ENCODE measurements around the gene ZNF48.

ZNF48 gene

GRCh38 chr16:30407804-30408534 is 12.7 kb downstream of the ZNF48 start:
- no peak for DNase-seq

- DNase-seq = peak; percentile 94
Observed at GRCh38 chr16:30409125-30410060, 14.2 kb downstream of the ZNF48 start.

GRCh38 chr16:30413112-30413806 is 18.0 kb downstream of the ZNF48 start:
- DNase-seq = no peak

GRCh38 chr16:30414159-30414558 is 18.9 kb downstream of the ZNF48 start:
- DNase-seq = no peak

- no peak for DNase-seq
Observed at GRCh38 chr16:30416047-30416603, 20.9 kb downstream of the ZNF48 start.

GRCh38 chr16:30416624-30417528 is 21.7 kb downstream of the ZNF48 start:
- DNase-seq = no peak

GRCh38 chr16:30417529-30418349 is 22.5 kb downstream of the ZNF48 start:
- DNase-seq = peak; percentile 91

GRCh38 chr16:30418350-30419181 is 23.3 kb downstream of the ZNF48 start:
- DNase-seq = no peak

- no peak for DNase-seq
Observed at GRCh38 chr16:30421010-30421409, 25.8 kb downstream of the ZNF48 start.

GRCh38 chr16:30428055-30428454 is 32.8 kb downstream of the ZNF48 start:
- DNase-seq = no peak

- DNase-seq = no peak
Observed at GRCh38 chr16:30429418-30429677, 34.1 kb downstream of the ZNF48 start.

- peak; percentile 99 for DNase-seq
Observed at GRCh38 chr16:30429678-30430427, 34.6 kb downstream of the ZNF48 start, which contains the start of gene DCTPP1. Gene DCTPP1, minus strand, starts transcription at chr16:30430030. Its CDS starts 50 bp downstream, at chr16:30429980.

- no peak for DNase-seq
Observed at GRCh38 chr16:30430428-30430970, 35.3 kb downstream of the ZNF48 start.

GRCh38 chr16:30434852-30435251 is 39.6 kb downstream of the ZNF48 start:
- DNase-seq = no peak

GRCh38 chr16:30437511-30438046 is 42.4 kb downstream of the ZNF48 start:
- no peak for DNase-seq

GRCh38 chr16:30438835-30439234 is 43.6 kb downstream of the ZNF48 start:
- DNase-seq = no peak

- no peak for DNase-seq
Observed at GRCh38 chr16:30439720-30440348, 44.6 kb downstream of the ZNF48 start.

- DNase-seq = no peak
Observed at GRCh38 chr16:30443631-30444030, 48.4 kb downstream of the ZNF48 start.
